ENCODE measurements around the gene SHB. TPM values are rescaled to one million over a fixed set of nuclear protein-coding genes. Genes with fewer than 3 reads are reported as not detected.

The SHB gene
- total RNA-seq, 1 experiment from 2014 or later, result 7.6 TPM

GRCh38 chr9:38016375-38017135 is 52.5 kb downstream of the SHB start:
- CTCF ChIA-PET, result interaction anchor here (0.7 to 1.6 kb wide), 8 partner anchors 10 to 247 kb away, joined by 3 to 8 read pairs (median 3); no protein-coding TSS in a partner anchor
- intact Hi-C loops (cut with micrococcal nuclease; ENCODE audit: unreplicated experiment), result loop anchor here (2.0 kb wide), 1 partner anchor 50 kb away; no protein-coding TSS in a partner anchor
- Mint-ChIP-seq H3K27ac (ENCODE audit: unreplicated experiment) (no peak overlapping the region), H3K4me3 (ENCODE audit: low read depth, unreplicated experiment) (peak overlapping the region; percentile 19), H3K27me3 (ENCODE audit: unreplicated experiment) (no peaks in the 10 kb centered on the region), H3K9me3 (ENCODE audit: low read depth, unreplicated experiment) (no peaks in the 10 kb centered on the region), H3K4me1 (ENCODE audit: low read depth, unreplicated experiment) (peaks cover 19% of the 10 kb centered on the region), H3K36me3 (ENCODE audit: insufficient read depth, unreplicated experiment) (peaks cover 12% of the 10 kb centered on the region)
- no TSS peak for BruUV-seq (replicated peaks)
- DNase-seq, result no peak
- TF ChIP-seq CTCF (IDR thresholded peaks at IDR 0.05; ENCODE audit: unreplicated experiment), result no peak

DNA sequence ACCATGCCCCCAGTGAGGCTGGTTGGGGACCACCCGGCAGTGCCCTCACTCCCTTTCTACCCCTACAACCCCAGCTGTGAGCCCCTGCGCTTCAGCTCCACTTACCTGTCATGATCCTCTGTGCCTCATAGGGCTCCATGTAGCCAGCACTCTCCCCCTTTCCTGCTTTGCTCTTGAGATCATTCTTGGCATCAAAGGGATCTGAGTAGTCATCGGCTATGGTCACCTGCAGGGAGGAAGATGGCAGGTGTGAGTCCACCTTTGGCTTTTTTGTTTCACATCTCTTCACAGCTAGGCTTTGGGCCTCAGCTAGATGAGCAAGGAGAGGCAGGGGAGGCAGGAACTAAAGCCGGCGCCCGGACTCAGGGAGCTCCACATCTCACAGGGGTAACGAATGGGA is 53.1 kb downstream of the SHB start:
- TF ChIP-seq CTCF (IDR thresholded peaks at IDR 0.05; ENCODE audit: unreplicated experiment), result no peak
- H3K4me1 Mint-ChIP-seq (ENCODE audit: low read depth, unreplicated experiment), result peaks cover 19% of the 10 kb centered on the region
- BruUV-seq (replicated peaks), result no TSS peak
- no peak overlapping the region for H3K27ac Mint-ChIP-seq (ENCODE audit: unreplicated experiment)
- peaks cover 12% of the 10 kb centered on the region for H3K36me3 Mint-ChIP-seq (ENCODE audit: insufficient read depth, unreplicated experiment)
- no peaks in the 10 kb centered on the region for H3K27me3 Mint-ChIP-seq (ENCODE audit: unreplicated experiment)
- DNase-seq, result no peak
- no peaks in the 10 kb centered on the region for H3K9me3 Mint-ChIP-seq (ENCODE audit: low read depth, unreplicated experiment)
- intact Hi-C loops (cut with micrococcal nuclease; ENCODE audit: unreplicated experiment), result loop anchor here (2.0 kb wide), 1 partner anchor 51 kb away; no protein-coding TSS in a partner anchor
- peak overlapping the region; percentile 19 for H3K4me3 Mint-ChIP-seq (ENCODE audit: low read depth, unreplicated experiment)
- CTCF ChIA-PET, result no interaction called here

DNA sequence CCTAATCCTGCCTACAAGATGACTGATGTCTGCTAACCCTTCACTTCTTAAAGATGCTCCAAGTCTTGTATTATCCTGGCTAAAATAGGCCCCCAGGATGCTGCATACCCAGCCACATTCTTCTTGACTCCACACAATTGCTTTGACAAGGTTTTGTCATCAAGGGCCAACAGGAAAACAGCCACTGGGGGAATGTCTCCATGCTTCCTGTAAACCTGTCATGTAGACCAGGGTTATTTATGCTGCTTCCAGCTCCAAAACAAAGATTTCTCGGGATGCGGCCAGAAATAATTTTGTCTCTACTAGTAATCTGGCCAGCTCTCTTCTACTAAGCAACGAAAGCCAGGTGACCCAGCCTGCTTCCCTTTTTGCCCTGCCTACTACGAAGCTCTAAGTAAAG is 53.8 kb downstream of the SHB start:
- no peak for DNase-seq
- TF ChIP-seq CTCF (IDR thresholded peaks at IDR 0.05; ENCODE audit: unreplicated experiment), result no peak
- Mint-ChIP-seq H3K27ac (ENCODE audit: unreplicated experiment) (no peak overlapping the region), H3K4me3 (ENCODE audit: low read depth, unreplicated experiment) (no peak overlapping the region), H3K36me3 (ENCODE audit: insufficient read depth, unreplicated experiment) (peaks cover 12% of the 10 kb centered on the region), H3K4me1 (ENCODE audit: low read depth, unreplicated experiment) (peaks cover 19% of the 10 kb centered on the region), H3K9me3 (ENCODE audit: low read depth, unreplicated experiment) (no peaks in the 10 kb centered on the region), H3K27me3 (ENCODE audit: unreplicated experiment) (no peaks in the 10 kb centered on the region)
- intact Hi-C loops (cut with micrococcal nuclease; ENCODE audit: unreplicated experiment), result no loop called here
- CTCF ChIA-PET, result no interaction called here
- no TSS peak for BruUV-seq (replicated peaks)

DNA sequence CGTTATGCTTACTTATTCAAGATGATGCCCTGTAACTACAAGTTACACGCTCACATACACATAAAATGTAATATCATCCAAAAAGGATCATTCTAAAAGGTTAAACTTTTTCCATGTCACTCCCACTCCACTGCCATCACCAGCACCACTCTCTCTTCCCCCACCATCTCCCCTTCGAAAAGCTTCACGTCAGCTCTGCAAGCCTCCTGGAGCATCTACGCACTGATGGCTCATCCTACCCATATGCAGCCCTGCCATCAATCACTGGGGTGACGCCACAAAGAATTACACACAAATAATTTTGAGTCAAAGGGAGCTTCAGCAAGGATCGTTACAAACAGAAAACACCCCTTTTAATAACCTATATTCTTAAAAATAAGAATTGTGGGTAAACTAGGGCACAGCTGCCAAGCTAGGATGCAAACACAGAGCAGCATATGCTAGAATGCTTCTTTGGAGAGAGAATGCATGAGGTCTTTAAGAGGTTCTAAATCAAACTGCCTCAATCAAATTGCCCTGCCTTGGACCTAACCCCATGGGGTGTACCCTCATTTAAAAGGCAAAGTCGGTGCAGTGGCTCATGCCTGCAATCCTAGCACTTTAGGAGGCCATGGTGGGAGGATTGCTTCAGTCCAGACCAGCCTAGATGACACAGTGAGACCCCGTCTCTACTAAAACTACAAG is 56.1 kb downstream of the SHB start:
- no peak overlapping the region for H3K27ac Mint-ChIP-seq (ENCODE audit: unreplicated experiment)

More for the DNA sequence above, 56.1 kb downstream of the SHB start:
- intact Hi-C loops (cut with micrococcal nuclease; ENCODE audit: unreplicated experiment), result no loop called here
- Mint-ChIP-seq H3K27me3 (ENCODE audit: unreplicated experiment) (no peaks in the 10 kb centered on the region), H3K36me3 (ENCODE audit: insufficient read depth, unreplicated experiment) (peaks cover 16% of the 10 kb centered on the region), H3K9me3 (ENCODE audit: low read depth, unreplicated experiment) (no peaks in the 10 kb centered on the region), H3K4me1 (ENCODE audit: low read depth, unreplicated experiment) (peaks cover 34% of the 10 kb centered on the region), H3K4me3 (ENCODE audit: low read depth, unreplicated experiment) (no peak overlapping the region)
- TF ChIP-seq CTCF (IDR thresholded peaks at IDR 0.05; ENCODE audit: unreplicated experiment), result no peak
- DNase-seq, result no peak
- CTCF ChIA-PET, result no interaction called here
- no TSS peak for BruUV-seq (replicated peaks)
